ENCODE measurements around the gene PPP1R9A. TPM values are rescaled to one million over a fixed set of nuclear protein-coding genes. Genes with fewer than 3 reads are reported as not detected.

The PPP1R9A gene
- total RNA-seq, 1 experiment from 2014 or later, result 5.9 TPM

DNA sequence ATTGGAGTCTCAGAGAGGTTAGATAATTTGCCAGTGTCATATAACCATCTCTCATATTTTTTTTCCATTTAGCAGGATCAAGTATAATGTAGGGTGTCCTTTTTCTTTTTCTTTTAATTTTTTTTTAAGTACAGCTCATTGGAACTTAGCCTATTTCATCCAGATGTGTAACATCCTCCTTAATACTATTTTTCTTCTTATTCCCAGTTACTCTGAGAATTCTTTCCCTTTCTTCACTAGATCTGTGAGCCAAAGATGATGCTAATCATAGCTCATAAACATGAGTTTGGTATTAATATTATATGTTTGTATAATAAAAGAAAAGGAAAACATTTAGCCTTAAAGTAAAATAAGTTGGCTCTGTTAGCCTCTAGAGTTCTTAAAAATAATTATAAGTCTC is 32.8 kb downstream of the PPP1R9A start:
- Histone ChIP-seq H3K36me3 (ENCODE audit: low read depth, low read length) (no peaks in the 10 kb centered on the region), H3K27ac (ENCODE audit: low read length) (no peak overlapping the region), H3K9me3 (ENCODE audit: low read length) (no peaks in the 10 kb centered on the region), H3K4me3 (ENCODE audit: low read length) (no peak overlapping the region), H3K9ac (ENCODE audit: low read length) (no peak overlapping the region), H3K4me1 (ENCODE audit: insufficient read depth, low read length) (peaks cover 15% of the 10 kb centered on the region; the same call in 1 of the 2 replicates), H2AFZ (ENCODE audit: low read length) (no peak overlapping the region), H3K27me3 (ENCODE audit: low read length) (no peaks in the 10 kb centered on the region), H4K20me1 (ENCODE audit: low read length) (no peaks in the 10 kb centered on the region), H3F3A (ENCODE audit: low read length, unreplicated experiment) (no peaks in the 10 kb centered on the region), H3K9me2 (replicated peaks; ENCODE audit: low read length) (no peaks in the 10 kb centered on the region), H3K4me2 (ENCODE audit: low read length) (no peak overlapping the region), H3K79me2 (ENCODE audit: low read length) (no peaks in the 10 kb centered on the region)
- intact Hi-C loops (cut with micrococcal nuclease), result no loop called here
- no peak for ATAC-seq
- TF ChIP-seq EZH2phosphoT487 (IDR thresholded peaks at IDR 0.05; ENCODE audit: borderline replicate concordance, low read length), result no peak
- TF ChIP-seq, protein P1, sequence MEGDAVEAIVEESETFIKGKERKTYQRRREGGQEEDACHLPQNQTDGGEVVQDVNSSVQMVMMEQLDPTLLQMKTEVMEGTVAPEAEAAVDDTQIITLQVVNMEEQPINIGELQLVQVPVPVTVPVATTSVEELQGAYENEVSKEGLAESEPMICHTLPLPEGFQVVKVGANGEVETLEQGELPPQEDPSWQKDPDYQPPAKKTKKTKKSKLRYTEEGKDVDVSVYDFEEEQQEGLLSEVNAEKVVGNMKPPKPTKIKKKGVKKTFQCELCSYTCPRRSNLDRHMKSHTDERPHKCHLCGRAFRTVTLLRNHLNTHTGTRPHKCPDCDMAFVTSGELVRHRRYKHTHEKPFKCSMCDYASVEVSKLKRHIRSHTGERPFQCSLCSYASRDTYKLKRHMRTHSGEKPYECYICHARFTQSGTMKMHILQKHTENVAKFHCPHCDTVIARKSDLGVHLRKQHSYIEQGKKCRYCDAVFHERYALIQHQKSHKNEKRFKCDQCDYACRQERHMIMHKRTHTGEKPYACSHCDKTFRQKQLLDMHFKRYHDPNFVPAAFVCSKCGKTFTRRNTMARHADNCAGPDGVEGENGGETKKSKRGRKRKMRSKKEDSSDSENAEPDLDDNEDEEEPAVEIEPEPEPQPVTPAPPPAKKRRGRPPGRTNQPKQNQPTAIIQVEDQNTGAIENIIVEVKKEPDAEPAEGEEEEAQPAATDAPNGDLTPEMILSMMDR (conservative IDR thresholded peaks at IDR 0.05; ENCODE audit: low read depth, low read length), result no peak
- no peak for TF ChIP-seq EZH2 (IDR thresholded peaks at IDR 0.05; ENCODE audit: low read length, unreplicated experiment)
- ChIA-PET CTCF (no interaction called here), POLR2A (ENCODE audit: unreplicated experiment) (no interaction called here)
- DNase-seq, result no peak
- BruUV-seq (replicated peaks), result no TSS peak

DNA sequence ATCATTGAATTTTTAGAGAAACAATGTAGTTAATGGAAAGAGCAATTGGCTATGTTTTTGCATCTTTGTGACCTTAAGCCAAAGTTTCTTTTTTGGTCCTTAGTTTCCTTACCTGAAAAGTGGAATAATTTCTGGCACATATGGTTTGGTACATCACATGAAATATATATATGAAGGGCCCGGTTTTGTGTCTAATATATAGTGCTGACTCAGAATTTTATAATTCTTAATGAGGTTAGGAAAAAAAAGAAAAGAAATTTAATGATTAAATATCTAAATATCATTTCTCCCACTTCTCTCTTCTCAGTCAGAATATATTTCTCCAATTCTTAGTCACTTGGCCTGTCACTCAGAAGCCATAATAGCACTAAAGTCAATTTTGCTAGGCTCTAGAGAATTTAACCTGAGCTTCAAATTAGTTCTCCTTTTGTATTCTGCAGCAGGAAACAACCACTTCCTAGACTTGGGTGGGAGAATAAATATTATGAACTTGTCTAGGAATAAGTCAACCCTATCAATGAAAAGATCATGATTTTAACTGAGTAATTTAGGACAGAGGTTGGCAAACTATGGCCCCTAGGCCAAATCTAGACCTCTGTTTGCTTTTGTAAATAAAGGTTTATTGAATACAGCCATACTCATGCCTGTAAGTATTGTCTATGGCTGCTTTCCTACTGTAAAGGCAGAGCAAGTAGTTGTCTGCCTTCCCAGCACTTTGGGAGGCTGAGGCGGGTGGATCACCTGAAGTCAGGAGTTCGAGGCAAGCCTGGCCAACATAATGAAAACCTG is 34.6 kb downstream of the PPP1R9A start:
- ChIA-PET POLR2A (ENCODE audit: unreplicated experiment) (no interaction called here), CTCF (no interaction called here)
- Histone ChIP-seq H2AFZ (ENCODE audit: low read length) (no peak overlapping the region), H3K4me2 (ENCODE audit: low read length) (0 out of 2 replicates have a peak overlapping the region, but pooled peaks have one; percentile 1), H3F3A (ENCODE audit: low read length, unreplicated experiment) (no peaks in the 10 kb centered on the region), H3K36me3 (ENCODE audit: low read depth, low read length) (no peaks in the 10 kb centered on the region), H3K9me3 (ENCODE audit: low read length) (no peaks in the 10 kb centered on the region), H3K9me2 (replicated peaks; ENCODE audit: low read length) (no peaks in the 10 kb centered on the region), H4K20me1 (ENCODE audit: low read length) (no peaks in the 10 kb centered on the region), H3K9ac (ENCODE audit: low read length) (no peak overlapping the region), H3K4me1 (ENCODE audit: insufficient read depth, low read length) (peaks cover 15% of the 10 kb centered on the region; the same call in 1 of the 2 replicates), H3K27ac (ENCODE audit: low read length) (no peak overlapping the region), H3K27me3 (ENCODE audit: low read length) (no peaks in the 10 kb centered on the region), H3K79me2 (ENCODE audit: low read length) (no peaks in the 10 kb centered on the region), H3K4me3 (ENCODE audit: low read length) (no peak overlapping the region)
- DNase-seq (peak; percentile 66), ATAC-seq (peak; percentile 90)
- intact Hi-C loops (cut with micrococcal nuclease), result no loop called here
- no TSS peak for BruUV-seq (replicated peaks)
- TF ChIP-seq EZH2phosphoT487 (IDR thresholded peaks at IDR 0.05; ENCODE audit: borderline replicate concordance, low read length), result no peak
- TF ChIP-seq EZH2 (IDR thresholded peaks at IDR 0.05; ENCODE audit: low read length, unreplicated experiment), result no peak
- TF ChIP-seq, protein P1 (conservative IDR thresholded peaks at IDR 0.05; ENCODE audit: low read depth, low read length), result no peak

DNA sequence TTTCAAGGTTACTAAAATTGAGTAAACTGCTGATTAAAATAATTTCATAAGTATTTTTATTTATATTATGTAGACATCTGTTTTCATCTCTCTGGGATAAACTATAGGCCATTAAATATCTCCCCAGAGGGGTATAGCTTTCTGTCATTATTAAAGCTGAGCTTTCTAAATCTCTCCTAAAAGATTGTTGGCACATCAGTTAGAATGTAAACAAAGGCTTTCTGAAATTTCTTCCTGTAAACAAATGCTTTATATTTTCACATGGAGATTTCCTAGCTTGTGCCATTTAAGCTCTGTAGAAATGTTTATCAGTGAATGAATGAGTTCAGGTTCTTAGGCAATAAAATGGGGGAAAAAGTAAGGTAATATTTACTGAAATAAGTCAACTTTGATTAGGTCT is 35.7 kb downstream of the PPP1R9A start:
- intact Hi-C loops (cut with micrococcal nuclease), result no loop called here
- no peak for ATAC-seq
- POLR2A ChIA-PET (ENCODE audit: unreplicated experiment), result no interaction called here

More for the DNA sequence above, 35.7 kb downstream of the PPP1R9A start:
- H2AFZ ChIP-seq (ENCODE audit: low read length), result no peak overlapping the region
- no peaks in the 10 kb centered on the region for H3K36me3 ChIP-seq (ENCODE audit: low read depth, low read length)
- TF ChIP-seq, protein P1 (conservative IDR thresholded peaks at IDR 0.05; ENCODE audit: low read depth, low read length), result no peak
- TF ChIP-seq EZH2phosphoT487 (IDR thresholded peaks at IDR 0.05; ENCODE audit: borderline replicate concordance, low read length), result no peak
- TF ChIP-seq EZH2 (IDR thresholded peaks at IDR 0.05; ENCODE audit: low read length, unreplicated experiment), result no peak
- DNase-seq, result no peak
- no peak overlapping the region for H3K4me3 ChIP-seq (ENCODE audit: low read length)
- no peak overlapping the region for H3K4me2 ChIP-seq (ENCODE audit: low read length)
- H3K9me2 ChIP-seq (replicated peaks; ENCODE audit: low read length), result no peaks in the 10 kb centered on the region
- no peaks in the 10 kb centered on the region for H3F3A ChIP-seq (ENCODE audit: low read length, unreplicated experiment)
- H3K4me1 ChIP-seq (ENCODE audit: insufficient read depth, low read length), result peaks cover 15% of the 10 kb centered on the region; the same call in 1 of the 2 replicates
- H4K20me1 ChIP-seq (ENCODE audit: low read length), result no peaks in the 10 kb centered on the region
- BruUV-seq (replicated peaks), result no TSS peak
- CTCF ChIA-PET, result no interaction called here
- no peaks in the 10 kb centered on the region for H3K9me3 ChIP-seq (ENCODE audit: low read length)
- no peaks in the 10 kb centered on the region for H3K27me3 ChIP-seq (ENCODE audit: low read length)
- H3K79me2 ChIP-seq (ENCODE audit: low read length), result no peaks in the 10 kb centered on the region
- no peak overlapping the region for H3K9ac ChIP-seq (ENCODE audit: low read length)
- H3K27ac ChIP-seq (ENCODE audit: low read length), result no peak overlapping the region

Data from PC-3 (cell line).